GM12878 (cell line): Measurements from ENCODE around the gene RTP3. TPM values are rescaled to one million over a fixed set of nuclear protein-coding genes. Genes with fewer than 3 reads are reported as not detected.
A peak's percentile ranks its signal among the peaks of the same experiment; 100 is the strongest.

Experiments
- CBX3 ChIP-seq: fragments of 200-600 bp; sonication (generic); IDR thresholded peaks from 2 replicates; pipeline ENCODE4 v1.6.1; 2016; ENCODE audit warnings: low read depth, borderline replicate concordance
- CREM ChIP-seq: IDR thresholded peaks from 2 replicates; pipeline ENCODE4 v1.6.1; 2014; ENCODE audit warnings: antibody characterized with exemption, low read depth
- FOS ChIP-seq: IDR thresholded peaks from 3 replicates; pipeline ENCODE4 v1.6.1; 2011; ENCODE audit warnings: borderline replicate concordance; ENCODE audit not compliant: insufficient read length; ENCODE audit errors: extremely low read depth
- GATAD2B ChIP-seq: fragments of 450-650 bp; conservative IDR thresholded peaks from 2 replicates; pipeline ENCODE4 v1.6.1; 2017; ENCODE audit warnings: low read depth, mild to moderate bottlenecking, moderate library complexity
- MYB ChIP-seq: fragments of 150-350 bp; IDR thresholded peaks from 2 replicates; pipeline ENCODE4 v1.6.1; 2014; ENCODE audit warnings: mild to moderate bottlenecking, low read depth, low read length, borderline replicate concordance
- RBBP5 ChIP-seq: fragments of 200-600 bp; sonication (generic); conservative IDR thresholded peaks from 2 replicates; pipeline ENCODE4 v1.6.1; 2016
- RELA ChIP-seq: fragments of 450-650 bp; IDR thresholded peaks from 2 replicates; pipeline ENCODE4 v1.8.0; 2014; ENCODE audit warnings: borderline replicate concordance; ENCODE audit not compliant: partially characterized antibody
- SIN3A ChIP-seq: IDR thresholded peaks from 2 replicates; pipeline ENCODE4 v1.6.1; 2012; ENCODE audit warnings: low read depth, low read length, improper control_type of control experiment
- SMC3 ChIP-seq: IDR thresholded peaks from 2 replicates; pipeline ENCODE4 v1.6.1; 2011; ENCODE audit warnings: low read length, improper control_type of control experiment, borderline replicate concordance
- ZBED1 ChIP-seq: IDR thresholded peaks from 2 replicates; pipeline ENCODE4 v1.6.1; 2016; ENCODE audit warnings: borderline replicate concordance
- ZNF24 ChIP-seq: fragments of 450-650 bp; IDR thresholded peaks from 2 replicates; pipeline ENCODE4 v1.6.1; 2017; ENCODE audit warnings: antibody characterized with exemption, mild to moderate bottlenecking
- ZZZ3 ChIP-seq: IDR thresholded peaks from 2 replicates; pipeline ENCODE4 v1.6.1; 2011; ENCODE audit warnings: low read depth; ENCODE audit not compliant: control insufficient read depth, insufficient read length
- polyA plus RNA-seq, 11 experiments: library from polyadenylated mRNA; depleted of rRNA in 4 of 11; unstranded in 6 of 11; stranded (reverse) in 5 of 11; fragments of >200 nt; fragmentation: Nextera tagmentation in 4 of 11; fragmentation: Illumina TruSeq in 1 of 11; extraction: Ambion mirVana in 4 of 11; extraction: Trizol in 1 of 11; gene quantifications; 1 replicate in 1 of 11; 2 replicates in 10 of 11; pipeline versions ENCODE4 v1.2.1 to v1.2.3, GENCODE V29; 2011 to 2016; ENCODE audit warnings: inconsistent platforms in 2 of 11, missing spikeins in 2 of 11, low read depth in 1 of 11
- total RNA-seq, 4 experiments: library from RNA; depleted of rRNA in 3 of 4; stranded (reverse); fragments of >200 nt in 3 of 4; fragmentation: Illumina TruSeq in 1 of 4; extraction: Trizol in 1 of 4; gene quantifications; 2 replicates each; pipeline versions ENCODE4 v1.2.1 to v1.2.3, GENCODE V29; 2013 to 2021
- TF ChIP-seq, protein P1 (sequence below): fragments of 450-650 bp; IDR thresholded peaks from 2 replicates; pipeline ENCODE4 v1.6.1; 2017; ENCODE audit warnings: mild to moderate bottlenecking, moderate library complexity
- TF ChIP-seq, protein P2 (sequence below): fragments of 450-650 bp; IDR thresholded peaks from 2 replicates; pipeline ENCODE4 v1.6.1; 2017; ENCODE audit warnings: mild to moderate bottlenecking
- TF ChIP-seq, protein P3 (sequence below): fragments of 450-650 bp; IDR thresholded peaks from 2 replicates; pipeline ENCODE4 v1.6.1; 2017; ENCODE audit warnings: mild to moderate bottlenecking, low read depth, inconsistent platforms; ENCODE audit not compliant: poor library complexity, severe bottlenecking
- TF ChIP-seq, protein P4 (sequence below): IDR thresholded peaks from 2 replicates; pipeline ENCODE4 v1.6.1; 2011; ENCODE audit warnings: borderline replicate concordance, low read depth, mild to moderate bottlenecking, moderate library complexity, mixed read lengths, low read length; ENCODE audit not compliant: insufficient read depth; ENCODE audit errors: extremely low read length
- TF ChIP-seq, protein P5 (sequence below): fragments of 450-650 bp; formaldehyde crosslinking; IDR thresholded peaks from 2 replicates; pipeline ENCODE4 v1.5.0; 2022; ENCODE audit warnings: mild to moderate bottlenecking, missing genetic modification characterization

The RTP3 gene
- total and polyA plus RNA-seq, 10 of the 15 experiments (the other 5 are each of a cell fraction or from before 2014, with no cell fraction given): 0.06 TPM; not detected in 9

DNA sequence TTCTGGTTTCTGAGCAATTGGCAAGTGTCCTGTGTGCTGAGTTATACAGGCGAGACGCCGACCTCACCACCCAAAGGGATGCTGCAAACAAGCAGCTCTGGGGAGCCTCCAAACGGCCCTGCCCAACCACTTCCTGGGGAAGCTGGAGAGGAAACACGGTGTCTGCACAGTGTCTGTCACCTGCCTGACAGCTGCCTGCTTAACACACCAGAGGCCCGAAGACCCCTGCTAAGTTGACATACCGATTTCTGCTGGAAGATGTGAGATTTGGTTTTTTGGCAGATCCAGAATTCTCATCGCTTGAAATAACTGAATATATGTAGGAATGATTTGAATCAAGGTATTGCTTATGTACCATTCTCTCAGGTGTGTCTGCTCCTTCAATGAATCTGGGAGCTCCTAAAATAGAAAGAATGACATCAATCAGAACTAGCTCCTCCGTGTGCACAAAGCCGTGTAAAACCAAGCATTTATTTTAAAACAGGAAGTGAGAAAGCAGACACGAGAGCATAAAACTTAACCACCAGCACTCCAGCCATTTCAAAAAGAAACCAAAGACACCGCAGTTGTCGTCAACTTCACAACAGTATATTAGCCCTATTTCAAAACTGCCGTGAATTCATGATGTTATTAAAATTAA is 41.1 kb downstream of the RTP3 start (continued):
- TF ChIP-seq, protein P1, sequence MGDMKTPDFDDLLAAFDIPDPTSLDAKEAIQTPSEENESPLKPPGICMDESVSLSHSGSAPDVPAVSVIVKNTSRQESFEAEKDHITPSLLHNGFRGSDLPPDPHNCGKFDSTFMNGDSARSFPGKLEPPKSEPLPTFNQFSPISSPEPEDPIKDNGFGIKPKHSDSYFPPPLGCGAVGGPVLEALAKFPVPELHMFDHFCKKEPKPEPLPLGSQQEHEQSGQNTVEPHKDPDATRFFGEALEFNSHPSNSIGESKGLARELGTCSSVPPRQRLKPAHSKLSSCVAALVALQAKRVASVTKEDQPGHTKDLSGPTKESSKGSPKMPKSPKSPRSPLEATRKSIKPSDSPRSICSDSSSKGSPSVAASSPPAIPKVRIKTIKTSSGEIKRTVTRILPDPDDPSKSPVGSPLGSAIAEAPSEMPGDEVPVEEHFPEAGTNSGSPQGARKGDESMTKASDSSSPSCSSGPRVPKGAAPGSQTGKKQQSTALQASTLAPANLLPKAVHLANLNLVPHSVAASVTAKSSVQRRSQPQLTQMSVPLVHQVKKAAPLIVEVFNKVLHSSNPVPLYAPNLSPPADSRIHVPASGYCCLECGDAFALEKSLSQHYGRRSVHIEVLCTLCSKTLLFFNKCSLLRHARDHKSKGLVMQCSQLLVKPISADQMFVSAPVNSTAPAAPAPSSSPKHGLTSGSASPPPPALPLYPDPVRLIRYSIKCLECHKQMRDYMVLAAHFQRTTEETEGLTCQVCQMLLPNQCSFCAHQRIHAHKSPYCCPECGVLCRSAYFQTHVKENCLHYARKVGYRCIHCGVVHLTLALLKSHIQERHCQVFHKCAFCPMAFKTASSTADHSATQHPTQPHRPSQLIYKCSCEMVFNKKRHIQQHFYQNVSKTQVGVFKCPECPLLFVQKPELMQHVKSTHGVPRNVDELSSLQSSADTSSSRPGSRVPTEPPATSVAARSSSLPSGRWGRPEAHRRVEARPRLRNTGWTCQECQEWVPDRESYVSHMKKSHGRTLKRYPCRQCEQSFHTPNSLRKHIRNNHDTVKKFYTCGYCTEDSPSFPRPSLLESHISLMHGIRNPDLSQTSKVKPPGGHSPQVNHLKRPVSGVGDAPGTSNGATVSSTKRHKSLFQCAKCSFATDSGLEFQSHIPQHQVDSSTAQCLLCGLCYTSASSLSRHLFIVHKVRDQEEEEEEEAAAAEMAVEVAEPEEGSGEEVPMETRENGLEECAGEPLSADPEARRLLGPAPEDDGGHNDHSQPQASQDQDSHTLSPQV: peak; percentile 78; the same call in 1 of the 2 replicates
- TF ChIP-seq FOS (no peak), SMC3 (no peak; the same call in 1 of the 2 replicates), RELA (peak; percentile 70), GATAD2B (peak; percentile 62), ZBED1 (peak; percentile 97), ZNF24 (peak; percentile 71; the same call in 1 of the 2 replicates), MYB (no peak), RBBP5 (0 out of 2 replicates have a peak, but pooled peaks have one; percentile 3), CBX3 (no peak), ZZZ3 (no peak), CREM (peak; percentile 93), SIN3A (no peak)
- TF ChIP-seq, protein P2, sequence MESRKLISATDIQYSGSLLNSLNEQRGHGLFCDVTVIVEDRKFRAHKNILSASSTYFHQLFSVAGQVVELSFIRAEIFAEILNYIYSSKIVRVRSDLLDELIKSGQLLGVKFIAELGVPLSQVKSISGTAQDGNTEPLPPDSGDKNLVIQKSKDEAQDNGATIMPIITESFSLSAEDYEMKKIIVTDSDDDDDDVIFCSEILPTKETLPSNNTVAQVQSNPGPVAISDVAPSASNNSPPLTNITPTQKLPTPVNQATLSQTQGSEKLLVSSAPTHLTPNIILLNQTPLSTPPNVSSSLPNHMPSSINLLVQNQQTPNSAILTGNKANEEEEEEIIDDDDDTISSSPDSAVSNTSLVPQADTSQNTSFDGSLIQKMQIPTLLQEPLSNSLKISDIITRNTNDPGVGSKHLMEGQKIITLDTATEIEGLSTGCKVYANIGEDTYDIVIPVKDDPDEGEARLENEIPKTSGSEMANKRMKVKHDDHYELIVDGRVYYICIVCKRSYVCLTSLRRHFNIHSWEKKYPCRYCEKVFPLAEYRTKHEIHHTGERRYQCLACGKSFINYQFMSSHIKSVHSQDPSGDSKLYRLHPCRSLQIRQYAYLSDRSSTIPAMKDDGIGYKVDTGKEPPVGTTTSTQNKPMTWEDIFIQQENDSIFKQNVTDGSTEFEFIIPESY: no peak
- TF ChIP-seq, protein P3, sequence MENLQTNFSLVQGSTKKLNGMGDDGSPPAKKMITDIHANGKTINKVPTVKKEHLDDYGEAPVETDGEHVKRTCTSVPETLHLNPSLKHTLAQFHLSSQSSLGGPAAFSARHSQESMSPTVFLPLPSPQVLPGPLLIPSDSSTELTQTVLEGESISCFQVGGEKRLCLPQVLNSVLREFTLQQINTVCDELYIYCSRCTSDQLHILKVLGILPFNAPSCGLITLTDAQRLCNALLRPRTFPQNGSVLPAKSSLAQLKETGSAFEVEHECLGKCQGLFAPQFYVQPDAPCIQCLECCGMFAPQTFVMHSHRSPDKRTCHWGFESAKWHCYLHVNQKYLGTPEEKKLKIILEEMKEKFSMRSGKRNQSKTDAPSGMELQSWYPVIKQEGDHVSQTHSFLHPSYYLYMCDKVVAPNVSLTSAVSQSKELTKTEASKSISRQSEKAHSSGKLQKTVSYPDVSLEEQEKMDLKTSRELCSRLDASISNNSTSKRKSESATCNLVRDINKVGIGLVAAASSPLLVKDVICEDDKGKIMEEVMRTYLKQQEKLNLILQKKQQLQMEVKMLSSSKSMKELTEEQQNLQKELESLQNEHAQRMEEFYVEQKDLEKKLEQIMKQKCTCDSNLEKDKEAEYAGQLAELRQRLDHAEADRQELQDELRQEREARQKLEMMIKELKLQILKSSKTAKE: peak; percentile 99
- TF ChIP-seq, protein P4, sequence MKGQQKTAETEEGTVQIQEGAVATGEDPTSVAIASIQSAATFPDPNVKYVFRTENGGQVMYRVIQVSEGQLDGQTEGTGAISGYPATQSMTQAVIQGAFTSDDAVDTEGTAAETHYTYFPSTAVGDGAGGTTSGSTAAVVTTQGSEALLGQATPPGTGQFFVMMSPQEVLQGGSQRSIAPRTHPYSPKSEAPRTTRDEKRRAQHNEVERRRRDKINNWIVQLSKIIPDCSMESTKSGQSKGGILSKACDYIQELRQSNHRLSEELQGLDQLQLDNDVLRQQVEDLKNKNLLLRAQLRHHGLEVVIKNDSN: no peak
- TF ChIP-seq, protein P5, sequence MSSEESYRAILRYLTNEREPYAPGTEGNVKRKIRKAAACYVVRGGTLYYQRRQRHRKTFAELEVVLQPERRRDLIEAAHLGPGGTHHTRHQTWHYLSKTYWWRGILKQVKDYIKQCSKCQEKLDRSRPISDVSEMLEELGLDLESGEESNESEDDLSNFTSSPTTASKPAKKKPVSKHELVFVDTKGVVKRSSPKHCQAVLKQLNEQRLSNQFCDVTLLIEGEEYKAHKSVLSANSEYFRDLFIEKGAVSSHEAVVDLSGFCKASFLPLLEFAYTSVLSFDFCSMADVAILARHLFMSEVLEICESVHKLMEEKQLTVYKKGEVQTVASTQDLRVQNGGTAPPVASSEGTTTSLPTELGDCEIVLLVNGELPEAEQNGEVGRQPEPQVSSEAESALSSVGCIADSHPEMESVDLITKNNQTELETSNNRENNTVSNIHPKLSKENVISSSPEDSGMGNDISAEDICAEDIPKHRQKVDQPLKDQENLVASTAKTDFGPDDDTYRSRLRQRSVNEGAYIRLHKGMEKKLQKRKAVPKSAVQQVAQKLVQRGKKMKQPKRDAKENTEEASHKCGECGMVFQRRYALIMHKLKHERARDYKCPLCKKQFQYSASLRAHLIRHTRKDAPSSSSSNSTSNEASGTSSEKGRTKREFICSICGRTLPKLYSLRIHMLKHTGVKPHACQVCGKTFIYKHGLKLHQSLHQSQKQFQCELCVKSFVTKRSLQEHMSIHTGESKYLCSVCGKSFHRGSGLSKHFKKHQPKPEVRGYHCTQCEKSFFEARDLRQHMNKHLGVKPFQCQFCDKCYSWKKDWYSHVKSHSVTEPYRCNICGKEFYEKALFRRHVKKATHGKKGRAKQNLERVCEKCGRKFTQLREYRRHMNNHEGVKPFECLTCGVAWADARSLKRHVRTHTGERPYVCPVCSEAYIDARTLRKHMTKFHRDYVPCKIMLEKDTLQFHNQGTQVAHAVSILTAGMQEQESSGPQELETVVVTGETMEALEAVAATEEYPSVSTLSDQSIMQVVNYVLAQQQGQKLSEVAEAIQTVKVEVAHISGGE (CRISPR knock-in tag): no peak
